Neural crest cell (in vitro differentiated cells): ENCODE results near the gene NRXN3. TPM values are rescaled to one million over a fixed set of nuclear protein-coding genes. Genes with fewer than 3 reads are reported as not detected.

Source experiments
- DNase-seq: peaks from one replicate; pipeline ENCODE4 v3.0.0; 2021; ENCODE audit warnings: low read depth, mixed read lengths, low spot score
- H3K27ac Mint-ChIP-seq: one replicate; pipeline ENCODE4 v1.8.0; 2021; ENCODE audit warnings: mild to moderate bottlenecking, mixed read lengths; ENCODE audit not compliant: unreplicated experiment
- H3K27me3 Mint-ChIP-seq: 2 replicates; pipeline ENCODE4 v1.8.0; 2021; ENCODE audit warnings: low read depth, mild to moderate bottlenecking, mixed read lengths
- H3K36me3 Mint-ChIP-seq: 2 replicates; pipeline ENCODE4 v1.8.0; 2021; ENCODE audit warnings: low read depth, mild to moderate bottlenecking, mixed read lengths
- H3K4me1 Mint-ChIP-seq: 2 replicates; pipeline ENCODE4 v1.8.0; 2021; ENCODE audit warnings: mixed read lengths
- H3K4me3 Mint-ChIP-seq: one replicate; pipeline ENCODE4 v1.8.0; 2021; ENCODE audit warnings: mild to moderate bottlenecking, mixed read lengths
- H3K9me3 Mint-ChIP-seq: 2 replicates; pipeline ENCODE4 v1.8.0; 2021; ENCODE audit warnings: mixed read lengths
- total RNA-seq: library from RNA; stranded (reverse); gene quantifications from 2 replicates; pipeline ENCODE4 v1.2.1, GENCODE V29; 2021
- TF ChIP-seq, protein P1 (sequence below): fragments of 200-600 bp; sonication (generic); conservative IDR thresholded peaks from 2 replicates; pipeline ENCODE4 v1.5.0; 2021; ENCODE audit warnings: antibody characterized with exemption, mild to moderate bottlenecking

Gene NRXN3
- total RNA-seq, 1 donor from 2014 or later, result 2.5 TPM

DNA sequence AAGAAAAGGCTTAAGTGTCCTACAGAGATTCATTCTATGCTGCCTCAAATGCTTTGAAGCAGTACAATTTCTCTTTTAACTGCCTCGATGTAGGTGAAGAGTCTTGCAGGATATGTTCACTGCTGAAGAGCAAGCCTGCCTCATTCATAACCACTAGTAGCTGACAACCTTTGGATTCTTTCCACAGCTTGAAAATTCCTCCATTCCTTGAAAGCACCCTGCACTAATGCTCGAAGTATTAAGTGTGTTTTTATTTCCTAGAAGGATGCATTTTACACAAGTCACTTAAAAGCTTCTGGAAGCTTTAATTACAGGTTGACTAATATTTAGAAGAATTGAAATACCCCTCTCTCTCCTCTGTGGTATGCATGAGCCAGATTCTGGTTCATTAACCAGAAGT lies 1611.7 kb downstream of the NRXN3 start:
- no peaks in the 10 kb centered on the region for H3K4me1 Mint-ChIP-seq
- TF ChIP-seq, protein P1, sequence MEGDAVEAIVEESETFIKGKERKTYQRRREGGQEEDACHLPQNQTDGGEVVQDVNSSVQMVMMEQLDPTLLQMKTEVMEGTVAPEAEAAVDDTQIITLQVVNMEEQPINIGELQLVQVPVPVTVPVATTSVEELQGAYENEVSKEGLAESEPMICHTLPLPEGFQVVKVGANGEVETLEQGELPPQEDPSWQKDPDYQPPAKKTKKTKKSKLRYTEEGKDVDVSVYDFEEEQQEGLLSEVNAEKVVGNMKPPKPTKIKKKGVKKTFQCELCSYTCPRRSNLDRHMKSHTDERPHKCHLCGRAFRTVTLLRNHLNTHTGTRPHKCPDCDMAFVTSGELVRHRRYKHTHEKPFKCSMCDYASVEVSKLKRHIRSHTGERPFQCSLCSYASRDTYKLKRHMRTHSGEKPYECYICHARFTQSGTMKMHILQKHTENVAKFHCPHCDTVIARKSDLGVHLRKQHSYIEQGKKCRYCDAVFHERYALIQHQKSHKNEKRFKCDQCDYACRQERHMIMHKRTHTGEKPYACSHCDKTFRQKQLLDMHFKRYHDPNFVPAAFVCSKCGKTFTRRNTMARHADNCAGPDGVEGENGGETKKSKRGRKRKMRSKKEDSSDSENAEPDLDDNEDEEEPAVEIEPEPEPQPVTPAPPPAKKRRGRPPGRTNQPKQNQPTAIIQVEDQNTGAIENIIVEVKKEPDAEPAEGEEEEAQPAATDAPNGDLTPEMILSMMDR, result no peak
- no peak overlapping the region for H3K4me3 Mint-ChIP-seq
- H3K27me3 Mint-ChIP-seq, result no peaks in the 10 kb centered on the region
- H3K36me3 Mint-ChIP-seq, result no peaks in the 10 kb centered on the region
- peaks cover 7% of the 10 kb centered on the region for H3K9me3 Mint-ChIP-seq
- no peak overlapping the region for H3K27ac Mint-ChIP-seq
- DNase-seq, result no peak

DNA sequence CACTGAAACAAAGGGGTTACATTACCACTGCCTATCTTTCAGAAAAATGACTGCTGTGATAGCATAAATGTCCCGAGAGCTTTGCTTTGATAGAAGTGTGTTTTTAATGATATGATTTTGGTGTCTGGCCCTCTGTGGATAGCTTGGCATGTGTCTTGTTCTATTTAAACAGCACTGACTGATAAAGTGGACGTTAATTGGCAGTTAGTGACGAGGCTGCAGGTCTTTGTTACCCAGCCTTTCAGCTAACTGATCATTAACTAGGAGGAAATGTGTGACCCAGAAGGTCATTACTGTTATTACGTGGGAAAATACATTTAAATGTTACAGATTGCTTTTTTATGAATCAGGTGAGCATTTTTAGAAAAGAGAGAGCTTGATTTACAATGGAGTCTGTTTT lies 1612.9 kb downstream of the NRXN3 start:
- Mint-ChIP-seq H3K27me3 (no peaks in the 10 kb centered on the region), H3K9me3 (peaks cover 13% of the 10 kb centered on the region), H3K4me1 (no peaks in the 10 kb centered on the region), H3K27ac (no peak overlapping the region), H3K4me3 (no peak overlapping the region), H3K36me3 (no peaks in the 10 kb centered on the region)
- no peak for DNase-seq
- TF ChIP-seq, protein P1, result no peak

GRCh38 chr14:79786522-79786921 lies 1616.3 kb downstream of the NRXN3 start:
- H3K27me3 Mint-ChIP-seq, result no peaks in the 10 kb centered on the region
- H3K36me3 Mint-ChIP-seq, result no peaks in the 10 kb centered on the region
- no peak overlapping the region for H3K27ac Mint-ChIP-seq
- H3K4me1 Mint-ChIP-seq, result no peaks in the 10 kb centered on the region
- no peak for DNase-seq
- H3K9me3 Mint-ChIP-seq, result peaks cover 15% of the 10 kb centered on the region
- TF ChIP-seq, protein P1, result no peak
- no peak overlapping the region for H3K4me3 Mint-ChIP-seq

GRCh38 chr14:79788346-79788745 lies 1618.2 kb downstream of the NRXN3 start:
- TF ChIP-seq, protein P1, result no peak
- Mint-ChIP-seq H3K27me3 (no peaks in the 10 kb centered on the region), H3K9me3 (peaks cover 15% of the 10 kb centered on the region), H3K36me3 (no peaks in the 10 kb centered on the region), H3K27ac (no peak overlapping the region), H3K4me1 (no peaks in the 10 kb centered on the region), H3K4me3 (no peak overlapping the region)
- no peak for DNase-seq

- peaks cover 10% of the 10 kb centered on the region for H3K9me3 Mint-ChIP-seq
- H3K4me3 Mint-ChIP-seq, result no peak overlapping the region
- TF ChIP-seq, protein P1, result no peak
- no peaks in the 10 kb centered on the region for H3K27me3 Mint-ChIP-seq
- DNase-seq, result no peak
- no peaks in the 10 kb centered on the region for H3K36me3 Mint-ChIP-seq
- no peaks in the 10 kb centered on the region for H3K4me1 Mint-ChIP-seq
- H3K27ac Mint-ChIP-seq, result no peak overlapping the region
Observed at GRCh38 chr14:79791055-79791732, 1621.0 kb downstream of the NRXN3 start.
